Dermis blood vessel endothelial cell (primary cell): Measurements from ENCODE around the gene SNORC. TPM values are rescaled to one million over a fixed set of nuclear protein-coding genes. Genes with fewer than 3 reads are reported as not detected.

Experiments
- DNase-seq: peaks from one replicate; pipeline ENCODE4 v3.0.0; 2010
- total RNA-seq: library from RNA; depleted of rRNA; stranded (reverse); fragments of >200 nt; gene quantifications from 2 replicates; pipeline ENCODE4 v1.2.3, GENCODE V29; 2014

Gene SNORC
- total RNA-seq, 1 donor from 2014 or later: 0.34 TPM

DNA sequence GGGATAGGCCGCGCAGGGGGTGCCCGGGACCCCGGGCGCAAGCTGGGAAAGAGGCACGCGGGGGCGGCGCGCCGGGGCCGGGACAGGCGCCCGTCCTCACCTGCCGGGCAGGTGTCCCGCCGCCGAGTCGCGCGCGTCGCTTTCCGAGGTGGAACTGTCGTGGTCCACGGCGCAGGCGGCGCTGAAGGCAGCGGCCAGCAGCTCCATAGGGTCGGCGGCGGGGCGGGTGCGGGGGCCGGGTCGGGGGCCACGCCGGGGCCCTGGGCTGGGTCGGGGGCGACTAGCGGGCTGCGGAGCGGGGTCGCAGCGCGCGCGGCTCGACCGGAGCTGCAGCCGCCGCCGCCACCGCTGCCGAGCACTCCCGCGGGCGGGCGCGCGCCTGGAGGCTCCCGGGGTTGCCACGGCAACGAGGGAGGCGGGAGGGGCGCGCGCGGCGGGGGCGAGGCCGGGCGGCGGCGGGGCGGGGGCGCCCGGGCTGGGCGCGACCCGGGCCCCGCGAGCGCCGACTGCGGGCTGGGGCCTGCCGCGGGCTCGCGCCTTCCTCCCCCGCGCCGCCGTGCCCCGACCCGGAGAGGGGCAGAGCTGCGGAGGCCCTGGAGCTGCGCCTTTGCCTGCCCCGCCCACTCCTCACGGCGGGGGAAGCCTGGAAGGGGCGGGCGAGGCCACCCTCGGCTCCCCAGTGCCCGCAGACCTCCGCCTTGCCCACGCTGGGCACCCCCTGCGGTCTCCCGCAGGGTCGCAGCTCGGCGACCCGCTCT, 57.9 kb downstream of the SNORC start:
- no peak for DNase-seq

Other genes with a start within 250 kb of the SNORC start
- 0.14 and 0.17 TPM in 2 replicates for gene EFHD1, start 236.7 kb upstream of the SNORC start, total RNA-seq
- gene GIGYF2, start 172.9 kb upstream of the SNORC start, total RNA-seq: 54.4 and 57.2 TPM in 2 replicates
- not detected in 2 replicates for gene KCNJ13, start 93.7 kb upstream of the SNORC start, total RNA-seq
- 0.17 and 0.33 TPM in 2 replicates for gene NGEF, start 143.0 kb downstream of the SNORC start, total RNA-seq
- not detected in 2 replicates for gene NEU2, start 162.4 kb downstream of the SNORC start, total RNA-seq
- 45.3 and 45.7 TPM in 2 replicates for gene INPP5D, start 190.1 kb downstream of the SNORC start, total RNA-seq